Measurements from ENCODE around the gene SPNS3.

SPNS3 gene

GRCh38 chr17:4420692-4421131 is 13.0 kb upstream of the SPNS3 start (continued):
- 0 out of 2 replicates have a peak, but pooled peaks have one; percentile 12 for TF ChIP-seq ZNF639 (tag by site-specific recombination; IDR thresholded peaks at IDR 0.05)
- no peak for TF ChIP-seq KLF1 (tag by site-specific recombination; IDR thresholded peaks at IDR 0.05)
- TF ChIP-seq ZNF169 (tag by site-specific recombination; IDR thresholded peaks at IDR 0.05), result no peak
- TF ChIP-seq ZBTB8A (tag by site-specific recombination; IDR thresholded peaks at IDR 0.05), result no peak
- TF ChIP-seq GLIS2 (tag by site-specific recombination; IDR thresholded peaks at IDR 0.05), result no peak
- TF ChIP-seq HOXC10 (CRISPR knock-in tag; IDR thresholded peaks at IDR 0.05), result no peak
- TF ChIP-seq PATZ1 (tag by site-specific recombination; IDR thresholded peaks at IDR 0.05), result no peak
- no peak for TF ChIP-seq KLF10 (tag by site-specific recombination; IDR thresholded peaks at IDR 0.05)
- no peak for TF ChIP-seq ZNF10 (tag by site-specific recombination; IDR thresholded peaks at IDR 0.05)
- no peak for TF ChIP-seq SALL2 (tag by site-specific recombination; IDR thresholded peaks at IDR 0.05; ENCODE audit: borderline replicate concordance)
- TF ChIP-seq YY1 (tag by site-specific recombination; IDR thresholded peaks at IDR 0.05), result no peak
- peak; percentile 58 for TF ChIP-seq ZBTB17 (tag by site-specific recombination; IDR thresholded peaks at IDR 0.05)
- TF ChIP-seq ZNF654 (tag by site-specific recombination; IDR thresholded peaks at IDR 0.05; ENCODE audit: low read depth), result peak; percentile 92
- TF ChIP-seq ZNF768 (tag by site-specific recombination; IDR thresholded peaks at IDR 0.05), result no peak
- TF ChIP-seq ZNF16 (tag by site-specific recombination; IDR thresholded peaks at IDR 0.05; ENCODE audit: low read depth), result no peak
- no peak for TF ChIP-seq ZNF114 (tag by site-specific recombination; IDR thresholded peaks at IDR 0.05)
- no peak for TF ChIP-seq ZNF280D (tag by site-specific recombination; IDR thresholded peaks at IDR 0.05)
- no peak for TF ChIP-seq ZNF174 (tag by site-specific recombination; IDR thresholded peaks at IDR 0.05)
- TF ChIP-seq ZNF707 (tag by site-specific recombination; IDR thresholded peaks at IDR 0.05), result no peak

DNA sequence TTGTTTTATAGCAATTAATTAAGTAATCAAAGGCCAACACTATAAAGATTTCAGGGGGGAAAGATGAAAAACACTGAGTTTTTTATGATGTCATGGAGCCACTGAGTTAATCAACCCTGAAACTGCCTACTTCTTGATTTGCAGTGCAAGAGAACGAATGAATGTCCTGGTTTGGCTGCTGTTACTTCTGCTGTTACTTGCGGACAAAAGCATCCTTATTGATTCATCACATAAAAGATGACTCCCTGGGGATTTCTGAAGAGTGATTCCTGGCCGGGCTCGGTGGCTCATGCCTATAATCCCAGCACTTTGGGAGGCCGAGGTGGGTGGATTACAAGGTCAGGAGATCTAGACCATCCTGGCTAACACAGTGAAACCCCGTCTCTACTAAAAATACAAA is 10.9 kb upstream of the SPNS3 start:
- no peaks in the 10 kb centered on the region for H3K36me3 ChIP-seq (ENCODE audit: control insufficient read depth in 2 of 2, insufficient read depth in 1 of 2, low read length in 2 of 2)
- no peaks in the 10 kb centered on the region for H3K4me1 ChIP-seq (ENCODE audit: control insufficient read depth, insufficient read depth, low read length)
- POLR2A ChIA-PET, result interaction anchor here (0.7 kb wide), 1 partner anchor 458 kb away, joined by 3 read pairs; no protein-coding TSS in a partner anchor
- H3K4me3 ChIP-seq (ENCODE audit: low read depth, low read length), result no peak overlapping the region
- CTCF ChIA-PET, result interaction anchor here (0.6 to 1.2 kb wide), 5 partner anchors 138 to 580 kb away, joined by 3 read pairs; partner anchors contain the start of genes CHRNE and GGT6
- no peaks in the 10 kb centered on the region for H3K9me3 ChIP-seq (ENCODE audit: control insufficient read depth, insufficient read depth, low read depth, low read length)
- H3K27ac ChIP-seq (ENCODE audit: extremely low read depth, low read depth, low read length), result no peak overlapping the region
- TF ChIP-seq REPIN1 (tag by site-specific recombination; IDR thresholded peaks at IDR 0.05; ENCODE audit: low read depth) (no peak), ZNF341 (tag by site-specific recombination; IDR thresholded peaks at IDR 0.05; ENCODE audit: low read depth) (peak; percentile 30; the same call in 1 of the 2 replicates), ZNF624 (tag by site-specific recombination; IDR thresholded peaks at IDR 0.05) (no peak), ZNF677 (tag by site-specific recombination; IDR thresholded peaks at IDR 0.05) (no peak), ZNF426 (tag by site-specific recombination; IDR thresholded peaks at IDR 0.05) (no peak), KLF7 (tag by site-specific recombination; IDR thresholded peaks at IDR 0.05; ENCODE audit: borderline replicate concordance) (no peak), GFI1B (tag by site-specific recombination; IDR thresholded peaks at IDR 0.05) (no peak), ZNF24 (tag by site-specific recombination; IDR thresholded peaks at IDR 0.05) (no peak), ZBTB20 (tag by site-specific recombination; IDR thresholded peaks at IDR 0.05) (no peak)
- TF ChIP-seq, protein P1, sequence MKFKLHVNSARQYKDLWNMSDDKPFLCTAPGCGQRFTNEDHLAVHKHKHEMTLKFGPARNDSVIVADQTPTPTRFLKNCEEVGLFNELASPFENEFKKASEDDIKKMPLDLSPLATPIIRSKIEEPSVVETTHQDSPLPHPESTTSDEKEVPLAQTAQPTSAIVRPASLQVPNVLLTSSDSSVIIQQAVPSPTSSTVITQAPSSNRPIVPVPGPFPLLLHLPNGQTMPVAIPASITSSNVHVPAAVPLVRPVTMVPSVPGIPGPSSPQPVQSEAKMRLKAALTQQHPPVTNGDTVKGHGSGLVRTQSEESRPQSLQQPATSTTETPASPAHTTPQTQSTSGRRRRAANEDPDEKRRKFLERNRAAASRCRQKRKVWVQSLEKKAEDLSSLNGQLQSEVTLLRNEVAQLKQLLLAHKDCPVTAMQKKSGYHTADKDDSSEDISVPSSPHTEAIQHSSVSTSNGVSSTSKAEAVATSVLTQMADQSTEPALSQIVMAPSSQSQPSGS (tag by site-specific recombination; IDR thresholded peaks at IDR 0.05; ENCODE audit: low read depth), result 0 out of 2 replicates have a peak, but pooled peaks have one; percentile 19

Data from HEK293 (cell line).